SHP77 (cell line): ENCODE data around the gene ZNF106.

Experiments
- DNase-seq, 2 experiments: peaks; one replicate each; lab custom pipeline; 2025; lab: John Stamatoyannopoulos, UW

Gene ZNF106

GRCh38 chr15:42367041-42367440 lies 123.9 kb downstream of the ZNF106 start:
- DNase-seq: no peak

GRCh38 chr15:42365921-42366550 lies 124.9 kb downstream of the ZNF106 start:
- no peak for DNase-seq

GRCh38 chr15:42364529-42364928 lies 126.4 kb downstream of the ZNF106 start:
- peak; percentile 23 to 64 for DNase-seq

- no peak for DNase-seq
Measured at GRCh38 chr15:42363942-42364341, 127.0 kb downstream of the ZNF106 start.

- DNase-seq: no peak
Measured at GRCh38 chr15:42363487-42363886, 127.5 kb downstream of the ZNF106 start.
